NK-92 (cell line): ENCODE measurements around the gene DNMT3A.
"Not testable (repeated sequence)": the region's sequence is repeated elsewhere in the genome, so short reads cannot be mapped to it uniquely, and the experiment has no call there.

Source experiments
- DNase-seq: peaks from one replicate; lab custom pipeline; 2025; ENCODE audit not compliant: unreplicated experiment; lab: John Stamatoyannopoulos, UW

Gene DNMT3A

GRCh38 chr2:25286723-25287483 is 54.8 kb downstream of the DNMT3A start:
- DNase-seq: no peak

- DNase-seq: no peak
These were observed 55.7 kb downstream of the DNMT3A start for GRCh38 chr2:25286025-25286400.

- no peak for DNase-seq
These were observed 56.3 kb downstream of the DNMT3A start for GRCh38 chr2:25285265-25286024.

GRCh38 chr2:25284756-25285155 is 57.0 kb downstream of the DNMT3A start:
- DNase-seq: no peak

- DNase-seq: no peak
These were observed 57.8 kb downstream of the DNMT3A start for GRCh38 chr2:25283921-25284320.

- no peak for DNase-seq
These were observed 59.8 kb downstream of the DNMT3A start for GRCh38 chr2:25281941-25282340.

GRCh38 chr2:25281522-25281921 is 60.2 kb downstream of the DNMT3A start:
- DNase-seq: no peak

- no peak for DNase-seq
These were observed 61.6 kb downstream of the DNMT3A start for GRCh38 chr2:25280051-25280687.

GRCh38 chr2:25279091-25279651 is 62.6 kb downstream of the DNMT3A start:
- DNase-seq: no peak

GRCh38 chr2:25276569-25277465 is 64.9 kb downstream of the DNMT3A start:
- no peak for DNase-seq

GRCh38 chr2:25275575-25275965 is 66.2 kb downstream of the DNMT3A start:
- DNase-seq: no peak

GRCh38 chr2:25274868-25275574 is 66.7 kb downstream of the DNMT3A start:
- DNase-seq: no peak

GRCh38 chr2:25273985-25274535 is 67.7 kb downstream of the DNMT3A start:
- DNase-seq: no peak

GRCh38 chr2:25272705-25273104 is 69.0 kb downstream of the DNMT3A start:
- DNase-seq: not testable (repeated sequence)

- no peak for DNase-seq
These were observed 71.7 kb downstream of the DNMT3A start for GRCh38 chr2:25270061-25270460.

- no peak for DNase-seq
These were observed 72.5 kb downstream of the DNMT3A start for GRCh38 chr2:25269233-25269632.

- DNase-seq: no peak
These were observed 73.6 kb downstream of the DNMT3A start for GRCh38 chr2:25268139-25268538.

GRCh38 chr2:25266399-25266798 is 75.3 kb downstream of the DNMT3A start:
- DNase-seq: no peak

- no peak for DNase-seq
These were observed 75.9 kb downstream of the DNMT3A start for GRCh38 chr2:25265802-25266201.

- no peak for DNase-seq
These were observed 76.7 kb downstream of the DNMT3A start for GRCh38 chr2:25265001-25265400.
